GM12872 (cell line): ENCODE measurements around the gene GALK1.

Source experiments
- TF ChIP-seq, protein P1 (sequence below): IDR thresholded peaks from 3 replicates; pipeline ENCODE4 v1.5.1; 2011; ENCODE audit warnings: low read depth, mild to moderate bottlenecking, low read length, moderate library complexity; ENCODE audit not compliant: insufficient read depth

GALK1 gene

GRCh38 chr17:75795820-75796607 lies 31.0 kb upstream of the GALK1 start:
- TF ChIP-seq, protein P1, sequence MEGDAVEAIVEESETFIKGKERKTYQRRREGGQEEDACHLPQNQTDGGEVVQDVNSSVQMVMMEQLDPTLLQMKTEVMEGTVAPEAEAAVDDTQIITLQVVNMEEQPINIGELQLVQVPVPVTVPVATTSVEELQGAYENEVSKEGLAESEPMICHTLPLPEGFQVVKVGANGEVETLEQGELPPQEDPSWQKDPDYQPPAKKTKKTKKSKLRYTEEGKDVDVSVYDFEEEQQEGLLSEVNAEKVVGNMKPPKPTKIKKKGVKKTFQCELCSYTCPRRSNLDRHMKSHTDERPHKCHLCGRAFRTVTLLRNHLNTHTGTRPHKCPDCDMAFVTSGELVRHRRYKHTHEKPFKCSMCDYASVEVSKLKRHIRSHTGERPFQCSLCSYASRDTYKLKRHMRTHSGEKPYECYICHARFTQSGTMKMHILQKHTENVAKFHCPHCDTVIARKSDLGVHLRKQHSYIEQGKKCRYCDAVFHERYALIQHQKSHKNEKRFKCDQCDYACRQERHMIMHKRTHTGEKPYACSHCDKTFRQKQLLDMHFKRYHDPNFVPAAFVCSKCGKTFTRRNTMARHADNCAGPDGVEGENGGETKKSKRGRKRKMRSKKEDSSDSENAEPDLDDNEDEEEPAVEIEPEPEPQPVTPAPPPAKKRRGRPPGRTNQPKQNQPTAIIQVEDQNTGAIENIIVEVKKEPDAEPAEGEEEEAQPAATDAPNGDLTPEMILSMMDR = no peak

- TF ChIP-seq, protein P1 = no peak
Measured at GRCh38 chr17:75793460-75793859, 28.5 kb upstream of the GALK1 start.

DNA sequence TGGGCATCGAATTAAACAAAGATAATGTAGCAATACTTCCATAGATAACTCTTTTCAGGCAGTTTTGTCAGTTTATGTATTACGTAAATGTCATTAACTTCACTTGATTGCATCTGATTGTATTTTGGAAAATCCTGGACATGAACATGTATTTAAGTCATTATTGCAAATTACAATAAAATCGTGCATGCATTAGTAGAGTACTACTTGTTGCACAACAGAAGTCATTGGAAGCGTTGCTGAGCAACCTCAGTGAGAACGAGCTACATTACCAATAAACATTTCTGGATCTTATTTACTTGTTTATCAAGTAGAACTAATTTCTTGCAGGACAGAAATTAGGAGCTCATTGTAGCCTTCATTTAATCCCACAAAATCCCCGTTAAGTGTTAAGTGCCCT lies 26.3 kb upstream of the GALK1 start:
- TF ChIP-seq, protein P1 = no peak

DNA sequence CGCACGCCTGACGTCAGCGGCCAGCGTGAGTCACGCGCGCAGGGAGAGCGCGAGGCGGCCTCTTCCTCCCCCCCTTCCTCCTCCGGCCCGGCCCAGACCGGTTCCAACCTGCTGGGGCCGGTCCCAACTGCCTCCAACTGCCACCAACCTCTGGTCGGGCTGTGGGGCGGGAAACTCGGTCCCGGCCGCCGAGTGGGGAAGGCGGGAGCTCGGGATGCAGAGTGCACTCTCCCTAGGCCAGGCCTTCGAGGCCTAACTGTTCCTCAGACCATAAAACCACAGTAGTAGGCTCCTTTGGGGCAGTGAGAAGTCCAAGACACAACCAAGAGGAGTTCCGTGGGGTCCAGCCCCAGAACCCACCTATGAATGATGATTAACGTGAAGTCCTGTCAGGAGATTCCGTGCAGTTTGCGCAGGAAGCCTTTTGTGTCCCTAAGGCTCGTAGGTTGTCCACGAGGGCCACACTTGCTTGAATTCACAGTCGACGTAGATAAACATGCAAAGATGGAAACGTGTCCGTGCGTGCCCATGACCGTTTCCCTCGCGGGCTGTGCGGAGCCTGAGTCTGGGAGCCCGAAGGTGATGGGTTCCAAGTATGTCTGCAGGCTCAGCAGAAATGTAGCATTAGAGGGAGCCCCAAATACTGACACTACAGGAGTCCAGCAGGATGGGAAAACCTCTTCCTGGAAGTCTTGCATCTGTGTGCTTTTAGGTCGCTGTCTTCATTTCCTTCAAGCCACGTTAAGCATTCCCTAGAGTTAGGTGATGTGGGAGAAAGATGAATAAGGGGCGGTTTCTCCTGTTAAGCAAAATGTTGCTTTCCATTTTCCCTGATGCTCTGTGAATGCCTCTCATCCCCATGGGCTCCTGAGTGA lies 20.3 kb upstream of the GALK1 start:
- TF ChIP-seq, protein P1 = no peak

GRCh38 chr17:75784473-75785015 lies 19.6 kb upstream of the GALK1 start, which contains the start of gene UNK:
TSS of gene UNK (plus strand) at chr17:75784806. CDS start at chr17:75784881, 75 bp downstream.
- TF ChIP-seq, protein P1 = no peak

DNA sequence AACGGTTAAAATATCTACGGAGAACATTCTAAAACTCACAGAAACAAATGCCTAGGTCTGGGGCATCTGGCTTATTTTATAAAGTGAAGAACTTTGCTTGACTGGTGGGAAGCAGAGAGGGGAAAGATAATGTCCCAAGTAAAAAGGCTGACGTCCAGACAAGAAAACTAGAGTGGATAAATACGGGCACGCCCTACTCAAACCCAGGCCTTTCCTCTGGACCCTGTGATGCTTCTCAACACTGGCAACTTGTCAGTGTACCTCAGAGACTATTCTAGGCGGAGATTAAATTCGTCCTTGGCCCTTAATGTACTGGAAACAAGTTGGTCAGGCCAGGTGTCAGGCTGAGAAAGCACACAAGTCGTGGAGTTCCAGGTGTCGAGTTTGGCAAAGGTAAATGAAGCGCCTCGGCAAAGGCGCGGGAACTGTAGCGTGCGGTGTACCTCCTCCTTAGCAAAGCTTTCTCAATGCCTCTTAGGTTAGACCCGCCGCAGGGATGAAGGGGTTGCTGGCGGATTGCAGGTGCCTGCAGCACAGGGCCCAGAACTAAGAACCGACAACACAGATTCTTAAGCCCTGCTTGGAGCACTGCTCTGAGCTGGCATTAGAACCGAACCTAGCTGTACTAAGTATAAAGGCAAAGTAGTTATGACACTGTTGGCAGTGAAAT lies 18.9 kb upstream of the GALK1 start:
- TF ChIP-seq, protein P1 = no peak
